ENCODE measurements around the gene CDC42EP3.
A peak's percentile ranks its signal among the peaks of the same experiment; 100 is the strongest.

The CDC42EP3 gene, protein sequence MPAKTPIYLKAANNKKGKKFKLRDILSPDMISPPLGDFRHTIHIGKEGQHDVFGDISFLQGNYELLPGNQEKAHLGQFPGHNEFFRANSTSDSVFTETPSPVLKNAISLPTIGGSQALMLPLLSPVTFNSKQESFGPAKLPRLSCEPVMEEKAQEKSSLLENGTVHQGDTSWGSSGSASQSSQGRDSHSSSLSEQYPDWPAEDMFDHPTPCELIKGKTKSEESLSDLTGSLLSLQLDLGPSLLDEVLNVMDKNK

DNA sequence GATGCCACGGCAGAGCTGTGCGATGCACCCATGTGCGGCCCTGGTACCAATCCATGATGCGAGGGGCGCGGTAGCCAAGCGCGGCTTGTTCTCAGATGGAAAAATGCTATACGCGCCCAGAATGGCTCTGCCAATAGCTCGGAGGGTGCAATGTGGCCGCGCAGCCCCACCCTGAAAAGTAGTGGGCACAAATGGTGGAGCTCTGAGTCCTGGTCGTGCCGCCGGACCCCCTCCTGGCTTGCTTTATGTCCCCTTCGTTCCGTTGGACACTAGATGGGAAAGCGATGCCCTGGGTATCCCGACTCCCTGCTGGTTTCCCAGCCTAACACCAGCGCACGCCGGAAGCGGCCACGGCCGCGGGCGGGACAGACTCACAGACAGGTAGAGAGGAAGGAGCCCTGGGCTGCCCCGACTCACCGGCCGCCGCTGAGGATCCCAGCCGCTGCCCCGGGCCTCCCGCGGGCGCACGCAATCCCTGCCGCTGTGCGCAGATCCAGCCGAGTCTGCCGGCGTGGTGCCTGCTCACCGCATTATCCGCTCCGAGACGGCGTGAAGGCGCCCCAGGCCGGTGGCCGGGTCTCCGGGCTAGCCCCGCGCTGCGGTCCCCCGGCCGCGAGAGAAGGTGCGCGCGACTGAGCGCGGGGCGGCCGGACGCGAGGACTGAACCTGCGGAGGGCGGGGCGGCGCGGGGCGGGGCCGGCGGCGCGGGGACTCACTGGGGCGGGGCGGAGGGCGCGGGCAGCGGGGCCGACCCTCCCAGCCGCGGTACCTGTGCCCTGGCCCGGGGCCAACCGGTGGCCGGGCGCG, at the start of gene CDC42EP3:
CDC42EP3 (minus strand) TSS at position 634 of the 807 bp plus-strand sequence. CDS start 25,055 bp downstream, outside the sequence.
- DNase-seq (ENCODE audit: low spot score): peak; percentile 83

DNA sequence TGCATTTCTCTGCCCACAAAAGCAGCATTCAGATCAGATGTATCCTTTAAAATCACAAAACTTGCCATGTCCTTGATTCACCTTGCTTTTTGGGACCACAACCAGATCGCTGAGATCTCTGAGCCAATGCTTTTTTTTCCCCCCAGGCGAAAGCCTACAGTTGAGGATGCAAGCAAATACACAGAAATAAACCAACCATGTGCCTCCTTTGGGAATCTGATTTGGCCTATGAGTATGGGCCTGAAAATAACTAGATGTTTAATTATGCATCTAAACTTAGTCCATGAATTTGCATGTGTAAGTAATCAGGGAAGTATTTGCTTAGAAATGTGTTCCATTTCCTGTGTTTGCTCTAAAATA, 49.7 kb upstream of the CDC42EP3 start:
- DNase-seq (ENCODE audit: low spot score): no peak

DNA sequence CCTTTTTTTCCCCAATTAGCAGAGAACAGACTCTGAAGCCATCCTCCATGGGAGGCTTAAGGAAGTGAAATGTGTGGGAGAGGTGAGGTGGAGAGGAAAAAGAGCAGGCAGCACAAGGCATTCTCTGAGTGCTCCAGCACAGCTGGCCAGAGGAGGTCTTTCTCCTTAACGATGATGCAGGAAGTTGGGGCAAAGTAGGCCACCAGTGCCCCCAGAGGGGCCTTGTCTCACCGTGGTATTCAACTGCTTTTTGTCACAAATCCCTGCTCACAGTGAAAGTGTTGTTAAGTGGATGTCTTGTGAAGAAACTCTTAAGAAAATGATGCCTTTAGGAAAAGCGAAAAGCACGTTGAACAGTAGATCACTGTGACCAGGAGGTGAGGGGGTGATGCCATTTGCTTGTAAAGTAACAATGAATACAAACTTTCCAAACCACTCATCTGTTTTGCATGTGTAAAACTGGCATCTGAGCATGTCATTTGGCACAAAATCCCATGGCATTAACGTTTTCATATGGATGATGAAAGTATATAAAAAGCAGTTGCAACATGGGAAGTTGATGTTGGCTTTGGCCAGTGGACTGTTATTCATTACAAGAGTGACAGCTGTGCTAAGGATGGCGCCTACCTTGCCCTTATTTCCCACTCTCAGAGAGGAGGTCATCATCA, 49.2 kb upstream of the CDC42EP3 start:
- no peak for DNase-seq (ENCODE audit: low spot score)

DNA sequence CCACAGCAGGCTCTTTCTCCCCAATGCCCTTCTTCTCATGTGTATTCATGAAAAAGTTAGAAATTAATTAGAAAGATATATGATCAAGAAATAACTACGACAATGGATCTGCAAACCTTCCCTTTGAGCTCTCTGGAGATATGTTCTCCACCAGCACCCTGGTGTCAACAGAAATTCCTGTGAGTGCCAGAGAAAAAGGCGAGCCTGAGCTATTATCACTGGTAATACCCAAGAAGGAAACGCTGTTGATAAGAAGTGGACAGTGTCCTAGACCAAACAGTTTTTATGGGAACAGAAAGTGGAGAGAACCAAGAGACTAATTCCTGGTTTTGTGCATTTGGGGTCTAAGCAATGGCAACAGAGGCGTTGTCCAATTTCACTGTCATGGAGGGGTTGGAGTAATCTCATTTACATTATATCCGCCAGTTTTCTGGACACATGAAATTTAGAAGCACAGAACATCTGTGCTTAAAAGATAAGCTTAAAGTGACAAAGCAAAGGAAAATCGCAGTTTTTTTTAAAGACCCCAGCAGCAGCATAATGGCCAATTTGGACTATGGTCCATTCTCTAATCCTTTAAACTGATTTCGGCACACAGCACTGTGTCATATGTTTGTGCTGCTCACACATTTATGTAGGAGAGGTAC, 47.2 kb upstream of the CDC42EP3 start:
- no peak for DNase-seq (ENCODE audit: low spot score)

DNA sequence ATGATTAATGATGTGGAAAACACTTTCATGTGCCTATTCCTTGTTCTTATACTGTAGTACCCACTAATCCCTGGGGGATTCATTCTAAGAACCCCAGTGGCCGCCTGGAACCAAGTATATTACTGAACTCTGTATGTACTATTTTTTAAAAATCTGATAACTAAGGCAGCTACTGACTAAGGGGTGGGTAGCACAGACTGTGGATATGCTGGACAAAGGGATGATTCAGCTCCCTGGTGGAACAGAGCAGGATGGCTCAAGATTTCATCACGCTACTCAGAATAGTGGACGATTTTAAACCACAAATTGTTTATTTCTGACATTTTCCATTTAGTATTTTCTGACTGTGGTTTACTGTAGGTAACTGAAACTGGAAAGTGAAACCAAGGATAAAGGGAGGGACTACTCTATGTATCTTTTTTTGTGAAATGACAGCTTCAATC, 41.8 kb upstream of the CDC42EP3 start:
- DNase-seq (ENCODE audit: low spot score): no peak

DNA sequence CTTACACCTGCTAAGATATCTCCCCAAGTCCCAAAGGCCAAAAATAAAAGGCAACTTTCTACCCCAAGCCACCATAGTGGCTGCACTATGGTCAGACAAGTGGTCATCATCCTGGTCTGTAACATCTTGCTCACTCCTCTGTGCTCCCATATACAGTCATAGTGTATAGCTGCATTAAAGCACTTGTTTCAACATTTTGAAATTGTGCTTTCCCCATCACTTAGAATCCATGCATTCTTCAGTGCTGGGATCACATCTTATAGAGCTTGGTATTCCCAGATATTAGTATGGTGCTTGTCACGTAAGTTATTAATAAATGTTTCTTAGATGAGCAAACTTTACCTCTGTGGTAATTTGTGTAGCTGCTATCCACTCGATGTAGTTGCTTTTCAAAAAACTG, 40.4 kb upstream of the CDC42EP3 start:
- DNase-seq (ENCODE audit: low spot score): no peak

DNA sequence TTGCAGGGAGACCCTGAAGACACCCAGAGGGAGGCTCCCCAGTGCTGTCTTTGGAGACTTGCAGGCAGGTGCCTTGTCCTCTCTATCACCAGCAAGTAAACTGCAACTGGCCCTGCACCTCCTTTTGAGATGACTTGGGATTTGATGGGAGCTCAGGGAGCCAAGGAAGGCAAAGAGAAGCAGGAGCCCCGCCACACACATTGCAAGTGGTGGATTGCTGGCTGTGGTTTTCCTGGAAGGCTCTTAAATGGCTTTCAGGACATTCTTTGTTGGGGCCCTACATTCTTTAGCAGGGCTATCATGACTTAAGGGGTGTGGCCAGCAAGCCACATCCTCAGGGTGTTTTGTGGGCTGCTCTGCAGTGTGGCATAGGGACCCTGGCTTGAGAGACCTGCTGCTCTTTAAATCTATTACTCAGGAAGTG, 39.9 kb upstream of the CDC42EP3 start:
- no peak for DNase-seq (ENCODE audit: low spot score)

DNA sequence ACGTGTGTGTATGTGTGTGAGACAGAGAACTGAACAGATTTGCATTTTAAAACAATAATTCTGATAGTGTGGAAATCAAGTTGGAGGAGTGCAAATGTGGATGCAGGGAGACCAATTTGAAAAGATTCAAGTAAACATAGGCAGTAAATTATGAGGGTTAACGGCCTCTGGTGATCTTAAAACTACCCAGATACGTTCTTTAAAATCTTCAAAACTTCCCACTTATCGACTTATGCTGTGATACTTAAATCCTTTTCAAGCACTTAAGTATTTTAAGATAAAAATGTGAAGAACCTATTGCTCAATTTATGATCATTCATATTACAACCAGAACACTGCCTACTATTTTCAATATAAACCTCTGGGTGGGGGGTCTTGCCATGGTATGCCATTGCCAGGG, 37.7 kb upstream of the CDC42EP3 start:
- no peak for DNase-seq (ENCODE audit: low spot score)

DNA sequence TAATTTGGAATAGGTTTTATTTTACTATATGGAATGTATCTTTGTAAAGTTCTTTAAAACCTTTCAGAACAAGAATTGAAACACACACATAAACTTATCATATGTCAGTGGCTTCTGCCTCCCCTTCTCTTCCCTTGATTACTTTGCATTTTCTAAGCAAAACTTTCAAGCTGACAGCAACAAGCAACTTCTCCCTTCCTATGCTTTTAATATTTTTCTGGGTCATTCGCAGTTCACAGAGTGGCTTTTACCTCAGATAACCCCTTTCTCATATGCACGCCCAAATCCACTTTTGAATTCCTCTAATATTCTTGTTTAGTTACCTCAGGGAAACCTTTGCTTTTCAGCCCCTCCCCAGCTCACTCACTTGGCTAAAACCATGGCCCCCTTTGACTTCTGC, 36.7 kb upstream of the CDC42EP3 start:
- no peak for DNase-seq (ENCODE audit: low spot score)

DNA sequence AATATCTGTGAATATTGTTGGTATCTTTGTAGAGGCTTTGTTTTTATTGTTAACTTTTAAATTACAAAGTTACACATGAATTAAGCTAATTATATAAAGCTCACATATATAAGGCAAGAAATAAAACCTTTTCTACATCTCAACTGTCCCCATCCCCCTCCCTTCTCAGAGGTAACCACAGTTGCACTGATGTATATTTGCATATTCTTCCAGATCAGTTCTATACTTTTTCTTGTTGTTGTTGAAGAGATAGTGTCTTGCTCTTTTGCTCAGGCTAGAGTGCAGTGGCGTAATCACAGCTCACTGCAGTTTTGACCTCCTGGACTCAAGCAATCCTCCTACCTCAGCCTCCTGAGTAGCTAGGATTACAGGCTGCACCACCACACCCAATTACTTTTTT, 36.0 kb upstream of the CDC42EP3 start:
- no peak for DNase-seq (ENCODE audit: low spot score)

DNA sequence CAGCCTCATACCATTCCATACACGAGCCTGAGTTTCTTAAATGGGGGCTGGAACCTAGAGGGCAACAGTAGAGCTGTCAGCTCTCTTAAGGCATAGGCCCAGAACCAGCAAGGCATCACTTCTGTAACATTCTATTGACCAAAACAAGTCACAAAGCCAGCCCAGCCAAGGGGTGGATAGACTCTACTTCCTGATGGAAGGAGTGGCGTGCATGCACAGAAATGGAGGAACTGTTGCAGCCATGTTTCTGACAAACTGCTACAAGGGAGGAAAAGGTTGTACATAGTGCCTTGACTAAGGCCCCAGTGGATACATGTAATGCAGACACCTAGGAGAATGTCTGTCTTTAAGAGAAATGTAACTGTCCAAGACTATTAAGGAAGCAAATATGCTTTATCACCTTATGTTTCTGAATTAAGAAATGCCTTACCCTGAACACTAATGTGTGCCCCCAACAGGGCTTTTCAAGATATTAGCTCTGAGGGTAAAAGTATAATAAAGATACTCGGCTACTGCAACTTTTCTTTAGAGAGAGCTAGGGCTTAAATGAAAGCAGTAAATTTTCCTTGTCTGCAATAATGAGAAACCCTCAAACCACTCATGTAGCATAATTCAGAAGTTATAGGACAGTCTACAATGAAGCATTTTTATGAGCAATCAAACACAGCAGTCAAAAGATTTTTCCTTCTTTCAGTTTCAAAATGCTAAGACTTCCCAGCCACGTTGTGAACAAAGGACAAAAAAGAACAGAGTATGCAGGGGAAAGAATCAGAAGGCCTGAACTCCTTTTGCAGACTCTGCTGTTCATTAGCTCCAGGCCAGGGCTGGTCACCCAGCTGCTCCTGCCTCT, 35.1 kb upstream of the CDC42EP3 start:
- DNase-seq (ENCODE audit: low spot score): no peak

DNA sequence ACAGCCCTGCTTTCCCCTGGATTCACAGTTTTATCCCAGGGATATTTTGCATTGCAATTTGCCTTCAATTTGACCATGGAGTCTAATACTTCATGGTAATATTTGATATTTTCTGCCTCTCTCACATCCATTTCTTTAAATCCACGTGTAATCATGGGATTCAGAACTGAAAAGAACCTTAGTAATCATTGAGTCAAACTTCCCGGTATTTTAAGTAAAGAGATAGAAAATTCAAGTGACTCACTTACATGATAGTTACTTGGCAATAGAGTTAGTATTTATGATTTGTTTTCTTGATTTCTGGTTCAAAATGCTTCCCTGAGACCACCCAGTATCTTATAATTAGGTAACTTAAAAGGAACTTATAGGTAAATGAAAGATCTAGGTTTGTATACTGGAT, 33.7 kb upstream of the CDC42EP3 start:
- DNase-seq (ENCODE audit: low spot score): no peak

DNA sequence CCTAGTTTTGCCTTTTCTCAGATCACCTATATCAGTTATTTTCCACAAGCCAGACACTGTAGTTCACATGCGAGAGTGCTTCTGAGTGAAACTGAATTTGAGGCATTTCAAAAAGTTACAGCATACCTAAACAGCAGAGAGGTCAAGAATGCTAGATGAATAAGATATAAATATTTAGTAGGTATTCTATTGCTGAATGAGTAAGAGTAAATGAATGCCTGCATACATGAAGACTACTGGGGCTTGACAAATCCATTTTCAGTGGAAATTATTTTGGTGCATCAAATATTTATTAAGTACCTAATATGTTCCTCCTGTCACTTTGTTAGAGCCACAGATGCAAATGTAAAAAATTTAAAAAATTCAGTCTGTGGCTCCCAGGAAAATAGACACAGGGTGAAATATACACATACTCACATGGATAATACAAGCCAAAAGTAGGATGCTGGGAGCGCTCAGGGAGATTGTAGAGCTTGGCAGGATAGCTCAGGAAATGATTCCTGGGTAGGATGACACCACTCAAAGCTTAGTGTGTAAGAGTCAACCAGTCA, 27.6 kb upstream of the CDC42EP3 start:
- no peak for DNase-seq (ENCODE audit: low spot score)

DNA sequence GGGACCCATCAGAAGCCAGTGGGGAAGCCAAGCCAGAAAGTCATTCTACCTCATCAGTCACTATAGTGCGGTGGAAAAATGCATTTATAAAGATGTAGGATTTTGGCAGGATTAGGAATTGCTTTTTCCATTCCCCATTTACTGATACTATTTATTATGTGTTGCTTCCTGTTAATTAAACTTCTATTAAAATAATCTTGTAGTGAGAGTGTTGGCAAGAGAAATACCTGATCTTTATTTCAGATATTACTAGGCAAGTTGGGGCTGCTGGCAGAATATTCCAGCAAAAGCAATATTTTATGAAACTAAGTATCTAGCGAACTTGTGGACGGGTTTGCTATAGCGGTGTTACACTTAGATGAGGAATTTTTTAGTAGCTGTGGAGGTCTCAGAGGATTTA, 23.9 kb upstream of the CDC42EP3 start:
- DNase-seq (ENCODE audit: low spot score): no peak

DNA sequence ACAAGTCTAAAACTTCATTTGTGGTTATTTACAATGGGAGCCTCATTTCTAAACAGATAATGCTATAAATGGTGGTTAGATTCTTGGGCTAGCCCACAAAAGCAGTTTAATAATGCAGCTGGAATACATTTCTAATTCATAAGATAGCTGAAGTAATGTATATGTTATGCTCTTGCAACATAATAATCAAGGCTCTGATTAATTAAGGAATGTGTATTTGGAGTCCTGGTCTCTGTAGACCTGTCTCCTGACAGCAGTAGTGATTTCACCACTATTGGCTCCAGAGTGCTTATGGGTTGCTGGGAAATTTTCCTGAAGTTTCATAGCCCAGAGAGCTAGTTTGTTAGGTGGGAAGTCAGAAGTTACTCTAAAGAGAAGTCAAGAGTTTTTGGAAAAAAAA, 21.3 kb upstream of the CDC42EP3 start:
- DNase-seq (ENCODE audit: low spot score): no peak

DNA sequence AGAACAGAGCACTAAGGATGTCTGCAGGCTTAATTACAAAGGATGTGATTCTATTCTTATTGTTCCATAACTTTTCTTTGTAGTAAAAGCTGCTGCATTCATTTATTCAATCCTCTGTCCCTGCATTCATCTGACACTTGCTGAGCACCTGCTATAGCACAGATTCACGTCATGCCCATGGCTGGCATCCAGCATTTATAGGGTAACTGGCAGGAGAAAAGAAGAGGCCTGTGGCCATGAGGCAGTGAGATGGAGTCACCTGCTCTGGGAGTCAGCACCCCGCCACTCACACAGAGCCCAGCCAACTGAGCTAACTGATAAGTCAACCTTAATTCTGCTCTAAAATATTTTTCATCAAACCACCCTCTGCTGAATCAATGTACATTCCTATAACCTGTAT, 18.3 kb upstream of the CDC42EP3 start:
- DNase-seq (ENCODE audit: low spot score): no peak

DNA sequence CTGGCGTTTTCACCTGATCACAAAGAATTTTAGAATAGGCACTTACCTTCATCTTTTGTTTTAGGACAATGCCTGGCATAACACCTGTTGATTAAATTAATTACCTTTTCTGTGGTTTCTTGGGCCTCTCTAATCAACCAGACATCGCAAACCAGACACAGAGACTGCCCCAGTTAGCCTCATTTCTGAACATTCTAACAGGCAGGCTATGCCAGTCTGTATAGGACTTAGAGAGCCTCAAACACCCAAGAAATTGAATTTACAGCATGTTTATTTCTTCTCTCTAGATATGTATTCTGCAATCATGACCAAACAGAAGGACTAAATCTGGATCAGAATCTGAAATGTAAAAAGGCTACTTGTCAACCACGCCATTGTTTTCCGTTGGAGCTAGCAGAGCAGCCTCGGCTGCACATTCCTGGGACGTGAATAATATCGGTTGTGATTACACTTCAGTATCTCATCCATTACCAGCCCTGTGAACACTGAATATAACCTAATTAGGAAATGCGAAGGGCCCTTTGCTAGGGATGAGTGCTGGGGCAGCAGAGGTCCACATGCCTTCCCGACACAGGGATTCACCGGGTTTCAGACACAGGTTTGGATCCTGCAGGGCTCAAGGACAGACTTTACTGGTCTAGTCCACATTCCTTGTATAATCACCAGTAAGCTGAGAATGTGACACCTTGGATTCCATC, 17.5 kb upstream of the CDC42EP3 start:
- no peak for DNase-seq (ENCODE audit: low spot score)

DNA sequence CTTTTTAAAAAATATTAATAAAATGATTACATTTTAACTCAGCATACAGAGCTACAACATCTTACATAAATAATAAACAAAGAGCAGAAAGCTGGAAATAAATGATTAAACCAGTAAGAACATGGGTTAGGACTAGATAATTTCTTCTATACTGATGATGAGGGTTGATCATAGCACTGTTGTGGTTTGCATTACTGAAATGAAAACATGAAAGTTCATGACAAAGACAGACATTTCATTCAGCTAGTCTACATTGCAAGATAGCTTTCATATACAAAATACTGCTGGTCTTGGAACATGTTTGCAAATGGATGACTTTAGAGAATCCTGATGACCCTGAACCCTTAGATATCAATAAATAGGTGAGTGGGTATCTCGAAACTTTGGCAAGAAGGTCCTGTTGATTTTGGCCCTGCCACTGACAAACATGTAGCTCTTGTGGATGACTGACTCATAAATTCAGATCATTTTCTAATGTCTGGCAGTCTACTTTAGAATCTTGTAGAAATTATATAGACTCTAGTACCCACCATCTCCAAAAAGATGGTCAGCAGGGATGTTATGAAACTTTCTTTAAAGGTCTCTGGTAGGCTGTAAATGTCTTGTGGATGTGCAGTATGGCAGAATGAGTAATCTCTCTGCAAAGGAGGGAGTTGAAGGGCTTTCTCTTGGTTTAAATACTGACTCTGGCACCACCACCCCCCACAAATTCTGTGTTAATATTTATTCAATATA, 15.5 kb upstream of the CDC42EP3 start:
- no peak for DNase-seq (ENCODE audit: low spot score)

DNA sequence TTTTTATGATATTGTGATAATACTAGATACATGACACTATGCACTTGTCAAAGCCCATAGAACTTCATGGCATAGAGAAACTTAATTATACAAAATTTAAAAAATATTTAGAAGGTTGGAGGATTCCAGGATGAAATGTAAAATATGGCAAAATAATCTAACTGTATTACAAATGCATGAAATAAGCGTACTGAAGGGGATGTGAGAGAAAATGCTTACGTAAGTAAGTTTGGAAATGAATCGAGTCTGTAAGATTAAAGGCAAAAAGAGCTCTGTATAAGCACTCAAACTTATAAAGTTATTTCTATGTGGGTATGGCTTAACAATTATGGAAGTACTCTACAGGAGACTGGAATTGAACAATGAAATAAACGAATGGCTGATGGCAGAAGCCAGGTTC, 13.4 kb upstream of the CDC42EP3 start:
- no peak for DNase-seq (ENCODE audit: low spot score)

All from D341Med (cell line).